Measurements from ENCODE around the gene TYR.
"Not testable (repeated sequence)": the region's sequence is repeated elsewhere in the genome, so short reads cannot be mapped to it uniquely, and the experiment has no call there.

TYR gene

DNA sequence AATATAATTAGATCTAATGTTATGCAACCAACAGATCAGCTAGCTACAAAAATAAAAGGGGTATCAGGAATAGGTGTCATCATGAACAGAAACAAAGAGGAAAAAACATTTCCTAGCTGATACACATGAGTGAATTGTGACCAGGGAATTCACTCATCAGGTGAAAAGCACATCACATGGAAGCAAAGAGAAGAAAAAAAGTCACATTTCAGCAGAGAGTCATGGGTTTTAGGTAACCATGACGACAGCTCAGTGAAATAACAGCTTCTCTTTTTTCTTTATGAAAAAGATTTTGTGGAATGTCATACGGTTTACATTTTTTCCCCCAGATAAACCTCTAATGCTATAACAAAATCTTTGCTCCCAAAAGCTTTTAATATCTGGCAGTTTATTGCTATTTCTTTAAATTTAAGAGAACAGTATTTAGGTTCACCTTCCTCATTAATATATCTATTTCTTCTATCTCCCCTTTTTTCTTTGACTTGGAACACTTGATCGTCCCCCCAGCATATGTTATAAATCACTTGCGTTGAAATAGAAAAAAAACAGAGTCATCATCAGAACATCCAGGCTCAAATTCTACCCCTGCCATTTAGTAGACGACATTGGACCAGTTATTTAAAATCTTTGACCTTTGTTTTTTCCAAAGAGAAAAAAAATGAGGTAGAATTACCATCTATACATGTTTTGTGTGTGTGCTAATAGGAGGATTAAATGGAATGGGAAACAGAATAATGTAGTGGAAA is 5.3 kb downstream of the TYR start:
- Histone ChIP-seq H3K27ac (ENCODE audit: low read depth, low read length) (no peak overlapping the region), H3K27me3 (ENCODE audit: control insufficient read depth in 5 of 5, insufficient read depth in 4 of 5, low read length in 5 of 5) (no peaks in the 10 kb centered on the region), H3K36me3 (ENCODE audit: control insufficient read depth in 5 of 5, insufficient read depth in 5 of 5, low read length in 5 of 5) (no peaks in the 10 kb centered on the region), H3K9ac (ENCODE audit: low read length in 5 of 5) (no peak overlapping the region), H3K9me3 (ENCODE audit: control insufficient read depth in 5 of 5, low read length in 5 of 5) (no peaks in the 10 kb centered on the region), H3K4me1 (ENCODE audit: control insufficient read depth in 5 of 5, insufficient read depth in 5 of 5, low read length in 5 of 5) (no peaks in the 10 kb centered on the region), H3K4me3 (ENCODE audit: low read depth in 1 of 5, low read length in 5 of 5) (no peak overlapping the region)

DNA sequence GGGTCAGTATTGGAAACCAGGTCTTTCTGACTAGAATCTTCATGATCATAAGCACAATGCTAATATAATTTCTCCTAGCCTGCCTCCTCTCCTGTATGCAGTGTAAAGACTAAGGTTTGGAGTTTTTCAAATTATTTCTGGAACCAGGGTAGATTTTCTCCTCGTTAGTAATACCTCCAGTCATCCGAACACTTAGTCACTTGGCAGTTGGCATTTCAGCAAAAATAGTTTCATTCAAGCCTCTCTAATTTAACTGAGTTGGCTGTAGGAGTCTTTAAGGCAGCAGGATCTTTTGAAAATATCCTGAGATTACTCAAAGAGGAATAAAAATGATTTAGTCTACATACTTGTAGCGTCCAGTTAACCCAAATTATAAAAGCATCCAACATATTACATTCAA is 6.3 kb downstream of the TYR start:
- Histone ChIP-seq H3K4me3 (ENCODE audit: low read depth in 1 of 5, low read length in 5 of 5) (no peak overlapping the region), H3K9me3 (ENCODE audit: control insufficient read depth in 5 of 5, low read length in 5 of 5) (no peaks in the 10 kb centered on the region), H3K27ac (ENCODE audit: low read depth, low read length) (no peak overlapping the region), H3K4me1 (ENCODE audit: control insufficient read depth in 5 of 5, insufficient read depth in 5 of 5, low read length in 5 of 5) (no peaks in the 10 kb centered on the region), H3K9ac (ENCODE audit: low read length in 5 of 5) (no peak overlapping the region), H3K27me3 (ENCODE audit: control insufficient read depth in 5 of 5, insufficient read depth in 4 of 5, low read length in 5 of 5) (no peaks in the 10 kb centered on the region), H3K36me3 (ENCODE audit: control insufficient read depth in 5 of 5, insufficient read depth in 5 of 5, low read length in 5 of 5) (no peaks in the 10 kb centered on the region)

GRCh38 chr11:89189776-89190175 is 12.1 kb downstream of the TYR start:
- Histone ChIP-seq H3K9ac (ENCODE audit: low read length in 5 of 5) (no peak overlapping the region), H3K27ac (ENCODE audit: low read depth, low read length) (no peak overlapping the region), H3K4me3 (ENCODE audit: low read depth in 1 of 5, low read length in 5 of 5) (no peak overlapping the region)

GRCh38 chr11:89201138-89201537 is 23.5 kb downstream of the TYR start:
- H3K27me3 ChIP-seq (ENCODE audit: control insufficient read depth in 5 of 5, insufficient read depth in 4 of 5, low read length in 5 of 5) = no peaks in the 10 kb centered on the region
- H3K4me1 ChIP-seq (ENCODE audit: control insufficient read depth in 5 of 5, insufficient read depth in 5 of 5, low read length in 5 of 5) = no peaks in the 10 kb centered on the region
- H3K9me3 ChIP-seq (ENCODE audit: control insufficient read depth in 5 of 5, low read length in 5 of 5) = no peaks in the 10 kb centered on the region
- no peak overlapping the region for H3K27ac ChIP-seq (ENCODE audit: low read depth, low read length)
- H3K4me3 ChIP-seq (ENCODE audit: low read depth in 1 of 5, low read length in 5 of 5) = no peak overlapping the region
- H3K9ac ChIP-seq (ENCODE audit: low read length in 5 of 5) = no peak overlapping the region
- no peaks in the 10 kb centered on the region for H3K36me3 ChIP-seq (ENCODE audit: control insufficient read depth in 5 of 5, insufficient read depth in 5 of 5, low read length in 5 of 5)

More at GRCh38 chr11:89189776-89190175, 12.1 kb downstream of the TYR start:
- no peaks in the 10 kb centered on the region for H3K9me3 ChIP-seq (ENCODE audit: control insufficient read depth in 5 of 5, low read length in 5 of 5)
- no peaks in the 10 kb centered on the region for H3K4me1 ChIP-seq (ENCODE audit: control insufficient read depth in 5 of 5, insufficient read depth in 5 of 5, low read length in 5 of 5)
- H3K27me3 ChIP-seq (ENCODE audit: control insufficient read depth in 5 of 5, insufficient read depth in 4 of 5, low read length in 5 of 5) = no peaks in the 10 kb centered on the region
- H3K36me3 ChIP-seq (ENCODE audit: control insufficient read depth in 5 of 5, insufficient read depth in 5 of 5, low read length in 5 of 5) = no peaks in the 10 kb centered on the region

- no peak overlapping the region for H3K27ac ChIP-seq (ENCODE audit: low read depth, low read length)
- no peaks in the 10 kb centered on the region for H3K27me3 ChIP-seq (ENCODE audit: control insufficient read depth in 5 of 5, insufficient read depth in 4 of 5, low read length in 5 of 5)
- no peaks in the 10 kb centered on the region for H3K36me3 ChIP-seq (ENCODE audit: control insufficient read depth in 5 of 5, insufficient read depth in 5 of 5, low read length in 5 of 5)
- H3K4me3 ChIP-seq (ENCODE audit: low read depth in 1 of 5, low read length in 5 of 5) = no peak overlapping the region
- H3K9me3 ChIP-seq (ENCODE audit: control insufficient read depth in 5 of 5, low read length in 5 of 5) = no peaks in the 10 kb centered on the region
- H3K9ac ChIP-seq (ENCODE audit: low read length in 5 of 5) = no peak overlapping the region
- H3K4me1 ChIP-seq (ENCODE audit: control insufficient read depth in 5 of 5, insufficient read depth in 5 of 5, low read length in 5 of 5) = no peaks in the 10 kb centered on the region
Observed at GRCh38 chr11:89203814-89204213, 26.1 kb downstream of the TYR start.

GRCh38 chr11:89205378-89205777 is 27.7 kb downstream of the TYR start:
- Histone ChIP-seq H3K27me3 (ENCODE audit: control insufficient read depth in 5 of 5, insufficient read depth in 4 of 5, low read length in 5 of 5) (no peaks in the 10 kb centered on the region), H3K9ac (ENCODE audit: low read length in 5 of 5) (no peak overlapping the region), H3K4me1 (ENCODE audit: control insufficient read depth in 5 of 5, insufficient read depth in 5 of 5, low read length in 5 of 5) (no peaks in the 10 kb centered on the region), H3K9me3 (ENCODE audit: control insufficient read depth in 5 of 5, low read length in 5 of 5) (peaks cover 0 to 4% (median 0%) of the 10 kb centered on the region in 5 donors), H3K27ac (ENCODE audit: low read depth, low read length) (no peak overlapping the region), H3K36me3 (ENCODE audit: control insufficient read depth in 5 of 5, insufficient read depth in 5 of 5, low read length in 5 of 5) (no peaks in the 10 kb centered on the region), H3K4me3 (ENCODE audit: low read depth in 1 of 5, low read length in 5 of 5) (no peak overlapping the region)

DNA sequence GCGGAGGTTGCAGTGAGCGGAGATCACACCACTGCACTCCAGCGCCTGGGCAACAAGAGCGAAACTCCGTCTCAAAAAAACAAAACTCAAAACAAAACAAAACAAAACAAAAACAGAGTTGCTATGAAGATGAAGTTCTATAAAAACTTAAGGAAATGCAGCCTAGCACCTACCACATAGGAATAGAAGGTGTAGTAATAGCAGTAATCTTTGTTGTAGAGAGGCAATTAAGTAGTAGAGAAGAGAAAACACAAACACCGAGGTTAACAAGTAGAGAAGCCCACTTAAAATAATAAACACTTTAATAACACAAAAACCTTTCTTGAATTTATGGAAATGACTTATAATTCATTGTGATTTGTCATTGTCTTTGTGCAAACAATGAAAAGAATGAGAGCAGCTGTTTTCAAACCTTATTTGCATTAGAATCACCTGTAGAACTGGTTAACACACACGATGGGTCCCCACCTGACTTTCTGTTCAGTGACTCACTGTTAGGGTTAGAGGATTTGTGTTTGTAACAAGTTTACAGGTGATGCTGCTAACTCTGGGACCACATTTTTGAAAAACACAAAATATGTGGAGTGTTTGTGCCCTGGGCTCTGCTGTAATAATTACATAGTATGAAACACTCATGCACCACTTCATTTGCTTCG is 43.1 kb downstream of the TYR start:
- H3K27ac ChIP-seq (ENCODE audit: low read depth, low read length) = no peak overlapping the region
- no peaks in the 10 kb centered on the region for H3K36me3 ChIP-seq (ENCODE audit: control insufficient read depth in 5 of 5, insufficient read depth in 5 of 5, low read length in 5 of 5)
- H3K9me3 ChIP-seq (ENCODE audit: control insufficient read depth in 5 of 5, low read length in 5 of 5) = no peaks in the 10 kb centered on the region

GRCh38 chr11:89235083-89235482 is 57.4 kb downstream of the TYR start:
- H3K27me3 ChIP-seq (ENCODE audit: control insufficient read depth in 5 of 5, insufficient read depth in 4 of 5, low read length in 5 of 5) = no peaks in the 10 kb centered on the region
- no peaks in the 10 kb centered on the region for H3K36me3 ChIP-seq (ENCODE audit: control insufficient read depth in 5 of 5, insufficient read depth in 5 of 5, low read length in 5 of 5)
- no peaks in the 10 kb centered on the region for H3K9me3 ChIP-seq (ENCODE audit: control insufficient read depth in 5 of 5, low read length in 5 of 5)
- H3K9ac ChIP-seq (ENCODE audit: low read length in 5 of 5) = no peak overlapping the region
- H3K4me1 ChIP-seq (ENCODE audit: control insufficient read depth in 5 of 5, insufficient read depth in 5 of 5, low read length in 5 of 5) = no peaks in the 10 kb centered on the region
- no peak overlapping the region for H3K27ac ChIP-seq (ENCODE audit: low read depth, low read length)
- H3K4me3 ChIP-seq (ENCODE audit: low read depth in 1 of 5, low read length in 5 of 5) = no peak overlapping the region

More for the DNA sequence above, 43.1 kb downstream of the TYR start:
- Histone ChIP-seq H3K9ac (ENCODE audit: low read length in 5 of 5) (no peak overlapping the region), H3K4me1 (ENCODE audit: control insufficient read depth in 5 of 5, insufficient read depth in 5 of 5, low read length in 5 of 5) (no peaks in the 10 kb centered on the region), H3K4me3 (ENCODE audit: low read depth in 1 of 5, low read length in 5 of 5) (no peak overlapping the region), H3K27me3 (ENCODE audit: control insufficient read depth in 5 of 5, insufficient read depth in 4 of 5, low read length in 5 of 5) (no peaks in the 10 kb centered on the region)

- no peaks in the 10 kb centered on the region for H3K36me3 ChIP-seq (ENCODE audit: control insufficient read depth in 5 of 5, insufficient read depth in 5 of 5, low read length in 5 of 5)
- H3K9me3 ChIP-seq (ENCODE audit: control insufficient read depth in 5 of 5, low read length in 5 of 5) = no peaks in the 10 kb centered on the region
- H3K4me3 ChIP-seq (ENCODE audit: low read depth in 1 of 5, low read length in 5 of 5) = no peak overlapping the region
- H3K27ac ChIP-seq (ENCODE audit: low read depth, low read length) = no peak overlapping the region
- no peaks in the 10 kb centered on the region for H3K27me3 ChIP-seq (ENCODE audit: control insufficient read depth in 5 of 5, insufficient read depth in 4 of 5, low read length in 5 of 5)
- no peak overlapping the region for H3K9ac ChIP-seq (ENCODE audit: low read length in 5 of 5)
- H3K4me1 ChIP-seq (ENCODE audit: control insufficient read depth in 5 of 5, insufficient read depth in 5 of 5, low read length in 5 of 5) = no peaks in the 10 kb centered on the region
Observed at GRCh38 chr11:89235976-89236375, 58.3 kb downstream of the TYR start.

GRCh38 chr11:89247007-89247406 is 69.3 kb downstream of the TYR start:
- not testable (repeated sequence) for H3K9me3 ChIP-seq (ENCODE audit: control insufficient read depth in 5 of 5, low read length in 5 of 5); H3K9ac ChIP-seq (ENCODE audit: low read length in 5 of 5); H3K4me1 ChIP-seq (ENCODE audit: control insufficient read depth in 5 of 5, insufficient read depth in 5 of 5, low read length in 5 of 5); H3K27me3 ChIP-seq (ENCODE audit: control insufficient read depth in 5 of 5, insufficient read depth in 4 of 5, low read length in 5 of 5); H3K36me3 ChIP-seq (ENCODE audit: control insufficient read depth in 5 of 5, insufficient read depth in 5 of 5, low read length in 5 of 5); H3K27ac ChIP-seq (ENCODE audit: low read depth, low read length); H3K4me3 ChIP-seq (ENCODE audit: low read depth in 1 of 5, low read length in 5 of 5)

All from subcutaneous abdominal adipose tissue (tissue), 5 donors.